ENCODE measurements around the gene CAB39L.
"Not testable (repeated sequence)": the region's sequence is repeated elsewhere in the genome, so short reads cannot be mapped to it uniquely, and the experiment has no call there.

The CAB39L gene

DNA sequence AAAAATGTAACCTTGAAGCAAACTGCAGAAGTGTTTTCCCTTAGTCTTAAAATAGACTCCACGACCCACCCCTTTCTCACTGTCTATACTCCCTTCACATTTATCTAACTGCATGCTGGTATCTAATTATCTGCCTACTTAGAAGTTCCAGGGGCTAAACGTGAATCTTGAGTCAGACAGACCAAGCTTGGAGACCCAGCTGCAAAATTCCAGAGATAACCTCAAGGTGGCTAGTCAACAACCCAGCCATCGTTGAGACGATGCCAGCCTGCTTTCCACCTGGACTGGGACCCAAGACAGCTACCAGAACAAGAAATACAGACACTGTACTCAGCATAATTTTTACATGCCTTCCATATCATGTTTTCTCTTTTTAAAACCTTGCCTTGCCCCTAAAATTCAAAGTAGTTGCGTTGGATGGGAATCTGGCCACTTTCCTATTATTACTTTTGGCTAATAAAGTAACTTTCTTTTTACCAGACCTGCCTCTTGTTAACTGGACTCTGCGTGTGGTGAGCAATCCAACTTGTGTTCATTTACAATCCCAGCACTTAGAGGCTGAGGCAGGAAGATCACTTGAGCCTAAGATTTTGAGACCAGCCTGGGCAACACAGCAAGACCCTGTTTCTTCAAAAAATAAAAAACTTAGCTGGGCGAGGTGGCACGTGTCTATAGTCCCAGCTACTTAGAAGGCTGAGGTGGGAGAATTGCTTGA is 113.9 kb downstream of the CAB39L start:
- no peak for DNase-seq (ENCODE audit: low read depth, low spot score)
- no peak overlapping the region for H3K4me3 ChIP-seq (ENCODE audit: low read depth, low read length)
- TF ChIP-seq, protein P1, sequence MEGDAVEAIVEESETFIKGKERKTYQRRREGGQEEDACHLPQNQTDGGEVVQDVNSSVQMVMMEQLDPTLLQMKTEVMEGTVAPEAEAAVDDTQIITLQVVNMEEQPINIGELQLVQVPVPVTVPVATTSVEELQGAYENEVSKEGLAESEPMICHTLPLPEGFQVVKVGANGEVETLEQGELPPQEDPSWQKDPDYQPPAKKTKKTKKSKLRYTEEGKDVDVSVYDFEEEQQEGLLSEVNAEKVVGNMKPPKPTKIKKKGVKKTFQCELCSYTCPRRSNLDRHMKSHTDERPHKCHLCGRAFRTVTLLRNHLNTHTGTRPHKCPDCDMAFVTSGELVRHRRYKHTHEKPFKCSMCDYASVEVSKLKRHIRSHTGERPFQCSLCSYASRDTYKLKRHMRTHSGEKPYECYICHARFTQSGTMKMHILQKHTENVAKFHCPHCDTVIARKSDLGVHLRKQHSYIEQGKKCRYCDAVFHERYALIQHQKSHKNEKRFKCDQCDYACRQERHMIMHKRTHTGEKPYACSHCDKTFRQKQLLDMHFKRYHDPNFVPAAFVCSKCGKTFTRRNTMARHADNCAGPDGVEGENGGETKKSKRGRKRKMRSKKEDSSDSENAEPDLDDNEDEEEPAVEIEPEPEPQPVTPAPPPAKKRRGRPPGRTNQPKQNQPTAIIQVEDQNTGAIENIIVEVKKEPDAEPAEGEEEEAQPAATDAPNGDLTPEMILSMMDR (IDR thresholded peaks at IDR 0.05; ENCODE audit: low read depth, low read length), result no peak
- in situ Hi-C loops (cut with HindIII; ENCODE audit: low sequenced_read_pairs), result no loop called here

DNA sequence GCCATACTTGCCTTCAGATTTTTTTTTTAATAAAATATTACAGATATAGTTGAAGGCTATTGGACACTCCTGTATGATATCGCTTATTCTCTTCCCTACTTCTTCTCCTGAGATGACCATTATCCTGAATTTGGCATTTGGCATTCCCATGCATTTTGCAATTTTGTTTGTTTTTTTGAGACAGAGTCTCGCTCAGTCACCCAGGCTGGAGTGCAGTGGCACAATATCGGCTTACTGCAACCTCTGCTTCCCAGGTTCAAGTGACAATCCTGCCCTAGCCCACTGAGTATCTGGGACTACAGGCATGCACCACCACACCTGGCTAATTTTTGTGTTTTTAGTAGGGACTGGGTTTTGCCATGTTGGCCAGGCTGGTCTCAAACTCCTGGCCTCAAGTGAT is 116.7 kb downstream of the CAB39L start:
- in situ Hi-C loops (cut with HindIII; ENCODE audit: low sequenced_read_pairs); DNase-seq (ENCODE audit: low read depth, low spot score); H3K4me3 ChIP-seq (ENCODE audit: low read depth, low read length): not testable (repeated sequence)

DNA sequence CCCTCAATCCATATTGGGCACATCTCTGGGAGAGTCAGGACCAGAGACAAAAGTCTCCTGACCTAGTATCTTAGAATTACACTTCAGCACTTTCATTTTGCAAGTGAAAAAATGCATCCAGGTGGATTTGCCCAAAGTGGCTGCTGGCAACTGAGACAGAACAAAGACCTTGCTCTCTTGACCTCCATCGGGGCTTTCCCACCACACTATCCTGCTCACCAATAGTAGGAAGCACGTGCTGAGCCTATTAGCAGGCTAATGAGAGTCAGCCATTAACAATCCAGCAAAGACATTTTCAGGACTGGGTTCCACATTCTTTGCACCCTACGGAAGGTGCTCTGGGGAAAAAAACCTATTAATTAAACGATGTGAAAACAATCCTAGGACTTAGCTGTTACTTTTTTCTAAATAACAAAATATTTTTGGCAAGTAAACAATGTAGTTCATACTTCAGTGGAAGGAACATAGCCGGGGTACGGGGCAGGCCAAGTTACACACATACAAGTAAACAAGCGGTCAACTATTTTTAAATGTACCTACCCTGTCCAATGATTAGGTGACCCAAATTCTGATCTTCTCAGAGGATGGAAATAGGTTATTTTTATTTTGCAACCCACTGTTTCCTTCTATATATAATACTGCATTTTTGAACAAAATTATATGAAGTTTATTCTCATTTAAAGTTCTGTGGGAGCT is 117.5 kb downstream of the CAB39L start:
- in situ Hi-C loops (cut with HindIII; ENCODE audit: low sequenced_read_pairs), result no loop called here
- TF ChIP-seq, protein P1 (IDR thresholded peaks at IDR 0.05; ENCODE audit: low read depth, low read length), result no peak
- DNase-seq (ENCODE audit: low read depth, low spot score), result no peak
- no peak overlapping the region for H3K4me3 ChIP-seq (ENCODE audit: low read depth, low read length)

DNA sequence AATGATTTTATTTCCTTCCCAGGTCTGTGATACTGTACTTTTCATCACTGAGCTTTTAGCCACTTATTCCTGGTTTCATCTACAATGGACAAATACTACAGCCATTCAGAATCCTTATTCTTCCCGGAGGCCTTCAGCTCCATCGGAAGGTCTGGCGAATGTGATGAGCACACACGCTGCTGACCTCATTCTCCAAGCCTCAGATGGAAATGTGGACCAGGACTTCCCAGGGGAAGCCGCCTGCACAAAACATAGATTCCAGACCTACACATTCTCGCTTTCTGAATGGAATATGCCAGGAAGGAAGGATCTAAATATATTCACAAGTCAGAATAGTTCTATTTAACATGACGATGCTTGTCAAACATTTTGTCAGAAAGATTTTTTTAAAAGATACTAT is 120.5 kb downstream of the CAB39L start:
- DNase-seq (ENCODE audit: low read depth, low spot score), result no peak
- H3K4me3 ChIP-seq (ENCODE audit: low read depth, low read length), result no peak overlapping the region
- in situ Hi-C loops (cut with HindIII; ENCODE audit: low sequenced_read_pairs), result no loop called here
- TF ChIP-seq, protein P1 (IDR thresholded peaks at IDR 0.05; ENCODE audit: low read depth, low read length), result no peak

DNA sequence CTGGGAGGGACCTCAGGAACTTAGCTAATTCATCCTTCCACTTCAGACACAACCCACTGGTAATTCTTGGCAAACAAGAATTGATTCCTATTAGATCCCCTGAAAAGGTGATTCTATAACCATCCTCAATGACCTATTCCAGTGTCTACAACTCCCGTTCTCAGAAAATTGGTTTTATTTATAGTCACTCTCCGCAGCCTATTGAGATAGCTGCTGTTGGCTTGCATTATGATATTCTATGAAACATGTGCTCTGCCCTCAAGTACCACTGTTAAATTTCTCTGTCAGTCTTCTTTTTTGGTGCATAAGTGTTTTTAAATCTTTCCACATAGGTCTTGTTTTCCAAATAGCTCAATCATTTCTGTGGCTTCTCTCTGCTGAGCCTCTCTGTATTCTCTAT is 121.2 kb downstream of the CAB39L start:
- in situ Hi-C loops (cut with HindIII; ENCODE audit: low sequenced_read_pairs), result no loop called here
- no peak for DNase-seq (ENCODE audit: low read depth, low spot score)
- no peak overlapping the region for H3K4me3 ChIP-seq (ENCODE audit: low read depth, low read length)
- TF ChIP-seq, protein P1 (IDR thresholded peaks at IDR 0.05; ENCODE audit: low read depth, low read length), result no peak

DNA sequence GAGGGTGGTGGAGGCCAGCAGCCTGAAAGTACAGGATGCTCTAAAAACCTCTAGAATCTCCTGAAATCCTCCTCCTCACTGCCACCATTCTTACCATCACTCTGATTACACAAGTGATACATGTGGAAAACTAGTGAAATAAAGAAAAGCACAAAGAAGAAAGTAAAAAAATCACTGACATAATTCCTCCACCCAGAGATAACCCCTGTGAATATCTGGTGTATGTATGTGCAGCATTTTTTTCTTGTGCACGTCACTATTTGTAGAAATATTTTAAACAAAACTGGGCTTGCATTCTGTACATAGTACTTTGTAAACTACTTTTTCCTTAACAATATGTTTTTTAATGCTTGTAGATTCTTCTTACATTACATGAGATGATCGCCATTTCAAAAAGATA is 122.9 kb downstream of the CAB39L start:
- in situ Hi-C loops (cut with HindIII; ENCODE audit: low sequenced_read_pairs), result no loop called here
- TF ChIP-seq, protein P1 (IDR thresholded peaks at IDR 0.05; ENCODE audit: low read depth, low read length), result no peak
- H3K4me3 ChIP-seq (ENCODE audit: low read depth, low read length), result no peak overlapping the region
- no peak for DNase-seq (ENCODE audit: low read depth, low spot score)

DNA sequence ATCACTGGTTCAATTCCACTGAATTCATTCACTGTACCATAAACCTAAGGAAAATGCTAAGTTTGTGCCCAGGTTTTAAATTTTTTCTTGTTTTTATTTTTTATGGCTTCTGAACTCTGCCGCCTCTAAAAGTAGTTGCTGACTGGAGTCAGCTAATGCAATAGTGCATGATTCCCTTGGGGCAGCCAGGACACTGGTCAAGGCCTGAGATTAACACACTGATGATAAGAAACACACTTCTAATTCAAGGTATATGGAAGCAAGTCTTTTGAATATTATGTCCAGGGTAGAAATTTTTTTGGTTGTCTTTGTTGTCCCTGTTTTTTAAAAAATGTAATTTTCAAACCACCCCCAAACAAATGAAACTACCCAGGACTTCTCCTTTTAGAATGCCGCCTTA is 123.9 kb downstream of the CAB39L start:
- no peak overlapping the region for H3K4me3 ChIP-seq (ENCODE audit: low read depth, low read length)
- in situ Hi-C loops (cut with HindIII; ENCODE audit: low sequenced_read_pairs), result no loop called here
- TF ChIP-seq, protein P1 (IDR thresholded peaks at IDR 0.05; ENCODE audit: low read depth, low read length), result no peak
- no peak for DNase-seq (ENCODE audit: low read depth, low spot score)

Data from astrocyte of the spinal cord (primary cell).